ENCODE measurements around the gene GPC5.

The GPC5 gene

DNA sequence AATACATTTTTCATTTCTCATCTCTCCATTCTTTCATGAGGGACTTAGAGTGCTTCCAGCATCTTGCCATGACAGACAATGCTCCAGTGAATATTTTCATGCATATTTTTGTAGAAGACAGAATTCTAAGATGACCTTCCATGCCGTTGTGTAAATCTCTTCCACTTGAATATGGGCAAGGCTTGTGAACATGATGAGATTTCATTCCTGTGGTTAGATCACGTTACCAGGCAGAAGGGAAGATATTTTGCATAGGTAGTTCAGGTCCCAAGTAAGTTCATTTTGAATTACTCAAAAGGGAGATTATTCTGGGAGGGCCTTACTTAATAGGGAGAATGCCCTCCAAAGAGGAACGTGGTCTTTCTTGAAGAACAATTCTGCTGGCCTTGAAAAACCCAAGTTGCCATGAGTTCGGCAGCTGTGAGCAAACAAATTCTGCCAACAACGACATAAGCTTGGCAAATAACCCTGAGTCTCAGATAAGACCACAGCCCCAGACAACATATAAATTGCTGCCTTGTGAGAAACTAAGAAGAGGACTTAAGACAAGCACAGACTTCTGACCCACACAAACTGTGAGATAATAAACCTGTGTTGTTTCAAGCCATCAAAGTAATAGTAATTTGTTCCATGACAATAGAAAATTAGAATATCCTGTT lies 1427.6 kb downstream of the GPC5 start:
- no peak for DNase-seq (ENCODE audit: extremely low read depth, low read depth)
- TF ChIP-seq, protein P1, sequence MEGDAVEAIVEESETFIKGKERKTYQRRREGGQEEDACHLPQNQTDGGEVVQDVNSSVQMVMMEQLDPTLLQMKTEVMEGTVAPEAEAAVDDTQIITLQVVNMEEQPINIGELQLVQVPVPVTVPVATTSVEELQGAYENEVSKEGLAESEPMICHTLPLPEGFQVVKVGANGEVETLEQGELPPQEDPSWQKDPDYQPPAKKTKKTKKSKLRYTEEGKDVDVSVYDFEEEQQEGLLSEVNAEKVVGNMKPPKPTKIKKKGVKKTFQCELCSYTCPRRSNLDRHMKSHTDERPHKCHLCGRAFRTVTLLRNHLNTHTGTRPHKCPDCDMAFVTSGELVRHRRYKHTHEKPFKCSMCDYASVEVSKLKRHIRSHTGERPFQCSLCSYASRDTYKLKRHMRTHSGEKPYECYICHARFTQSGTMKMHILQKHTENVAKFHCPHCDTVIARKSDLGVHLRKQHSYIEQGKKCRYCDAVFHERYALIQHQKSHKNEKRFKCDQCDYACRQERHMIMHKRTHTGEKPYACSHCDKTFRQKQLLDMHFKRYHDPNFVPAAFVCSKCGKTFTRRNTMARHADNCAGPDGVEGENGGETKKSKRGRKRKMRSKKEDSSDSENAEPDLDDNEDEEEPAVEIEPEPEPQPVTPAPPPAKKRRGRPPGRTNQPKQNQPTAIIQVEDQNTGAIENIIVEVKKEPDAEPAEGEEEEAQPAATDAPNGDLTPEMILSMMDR (IDR thresholded peaks at IDR 0.05; ENCODE audit: low read depth, low read length), result no peak

DNA sequence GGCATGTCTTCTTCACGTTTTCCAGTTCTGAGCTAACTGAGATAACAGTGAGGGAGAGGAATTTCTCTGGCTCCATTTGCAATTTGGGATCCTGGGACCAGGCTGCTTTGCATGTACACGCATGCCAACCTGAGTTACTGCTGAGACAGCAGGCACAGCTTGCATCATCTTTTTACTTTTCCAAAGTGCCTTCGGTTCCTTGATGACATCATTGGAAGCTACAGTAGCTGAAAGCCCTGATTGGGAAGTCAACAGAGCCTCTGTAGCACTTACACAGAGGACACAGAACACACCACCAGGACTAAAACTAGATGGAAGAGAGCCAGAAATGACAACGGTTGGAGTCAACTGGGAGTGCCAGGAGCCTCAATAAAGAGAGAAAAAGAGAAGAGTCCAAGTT lies 1429.1 kb downstream of the GPC5 start:
- TF ChIP-seq, protein P1 (IDR thresholded peaks at IDR 0.05; ENCODE audit: low read depth, low read length), result no peak
- no peak for DNase-seq (ENCODE audit: extremely low read depth, low read depth)

DNA sequence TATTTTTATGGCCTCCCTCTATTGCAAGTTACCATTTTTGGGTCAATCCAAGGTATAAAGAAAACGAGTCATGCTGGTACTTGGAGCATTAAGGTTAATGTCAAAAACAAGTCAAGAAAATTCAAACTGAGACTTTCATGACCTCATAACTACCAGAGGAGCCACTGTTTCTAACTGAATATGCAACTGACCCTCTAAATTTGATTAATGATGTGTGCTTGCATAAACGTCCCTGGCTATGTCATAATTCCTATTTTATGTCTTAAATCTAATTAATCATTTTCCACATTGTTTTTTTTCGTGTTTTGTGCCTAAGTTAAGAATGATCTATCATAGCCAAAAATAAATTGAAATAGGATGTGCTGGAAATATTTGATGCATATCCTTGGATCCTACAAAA lies 1431.5 kb downstream of the GPC5 start:
- TF ChIP-seq, protein P1 (IDR thresholded peaks at IDR 0.05; ENCODE audit: low read depth, low read length), result no peak
- no peak for DNase-seq (ENCODE audit: extremely low read depth, low read depth)

DNA sequence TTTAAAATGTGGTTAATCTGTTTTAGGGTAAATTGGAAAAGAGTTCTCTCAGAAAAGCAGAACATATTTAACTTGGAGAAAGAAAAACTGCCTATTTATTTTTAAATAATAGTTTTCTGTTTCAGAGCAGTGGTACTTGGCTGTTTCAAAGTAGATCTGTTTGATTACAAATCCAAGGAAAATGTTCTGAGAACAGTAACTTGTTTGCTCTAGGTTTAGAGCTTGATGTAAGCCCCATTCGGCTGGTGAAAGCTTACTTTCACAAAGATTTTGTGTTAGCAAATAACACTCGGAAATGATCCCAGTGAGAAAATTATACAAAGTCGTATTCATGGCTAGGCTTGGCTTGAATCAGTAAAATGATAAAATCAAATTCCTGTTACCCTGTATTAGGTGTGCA lies 1432.4 kb downstream of the GPC5 start:
- no peak for DNase-seq (ENCODE audit: extremely low read depth, low read depth)
- TF ChIP-seq, protein P1 (IDR thresholded peaks at IDR 0.05; ENCODE audit: low read depth, low read length), result no peak

DNA sequence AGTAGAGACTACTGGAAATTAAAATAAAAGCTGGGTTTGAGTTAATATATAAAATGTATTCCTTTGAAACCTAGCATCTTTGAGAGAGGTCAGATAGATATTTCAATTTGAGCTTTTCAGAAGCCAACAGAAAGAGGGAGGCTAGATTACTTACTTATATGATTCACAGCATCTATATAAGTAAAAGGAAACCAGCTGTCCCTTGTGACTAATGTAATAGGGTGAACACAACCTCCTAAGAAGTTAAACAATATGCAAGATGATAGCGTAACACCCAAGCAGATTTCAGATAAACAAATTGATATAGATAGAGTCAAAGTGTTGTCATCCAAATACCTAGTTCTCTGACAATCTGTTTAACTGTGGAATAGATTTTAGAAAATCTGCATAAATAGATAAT lies 1434.7 kb downstream of the GPC5 start:
- TF ChIP-seq, protein P1 (IDR thresholded peaks at IDR 0.05; ENCODE audit: low read depth, low read length), result no peak
- no peak for DNase-seq (ENCODE audit: extremely low read depth, low read depth)

DNA sequence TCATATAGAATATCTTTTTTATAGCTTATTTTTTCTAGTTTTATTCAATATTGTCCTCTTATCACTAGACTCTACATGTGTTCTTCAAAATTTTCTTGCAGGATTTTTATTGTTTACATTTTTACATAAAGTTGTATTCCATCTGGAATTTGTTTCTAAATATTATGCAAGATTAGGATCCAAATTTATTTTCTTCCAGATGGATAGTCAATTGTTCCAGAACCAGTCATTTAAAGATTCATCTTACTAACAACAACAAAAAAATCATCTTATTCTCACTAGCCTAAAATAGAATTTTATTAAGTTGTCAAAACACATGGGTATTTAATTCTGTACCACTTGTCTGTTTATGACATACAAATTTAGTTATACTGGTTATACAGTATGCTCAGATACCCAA lies 1437.8 kb downstream of the GPC5 start:
- TF ChIP-seq, protein P1 (IDR thresholded peaks at IDR 0.05; ENCODE audit: low read depth, low read length), result no peak
- no peak for DNase-seq (ENCODE audit: extremely low read depth, low read depth)

DNA sequence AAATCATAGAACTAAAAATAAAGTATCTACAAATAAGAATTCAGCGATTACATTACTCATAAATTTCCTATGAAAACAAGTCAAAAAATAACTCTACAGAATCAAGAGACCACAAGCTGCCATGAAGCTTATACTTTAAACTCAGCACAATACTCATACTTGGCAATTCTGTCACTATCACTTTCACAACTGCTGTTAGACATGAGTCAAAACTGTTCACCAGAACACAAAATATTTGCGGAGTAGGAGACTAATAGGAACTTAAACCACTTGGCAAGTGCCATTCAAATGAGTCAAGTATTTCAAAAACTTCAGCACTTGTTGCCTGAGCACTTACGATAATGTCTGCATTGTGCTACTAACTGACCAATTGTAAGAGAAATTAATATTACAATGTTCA lies 1440.4 kb downstream of the GPC5 start:
- TF ChIP-seq, protein P1 (IDR thresholded peaks at IDR 0.05; ENCODE audit: low read depth, low read length), result no peak
- peak; percentile 31 for DNase-seq (ENCODE audit: extremely low read depth, low read depth)

Measured in AG09319 (cell line).